Measurements from ENCODE around the gene POU2AF1.
A peak's percentile ranks its signal among the peaks of the same experiment; 100 is the strongest.

POU2AF1 gene

GRCh38 chr11:111352935-111353710 lies 26.0 kb downstream of the POU2AF1 start:
- Histone ChIP-seq H3K27ac (ENCODE audit: low read depth, low read length) (no peak overlapping the region), H3K27me3 (ENCODE audit: control insufficient read depth, insufficient read depth, low read length) (no peaks in the 10 kb centered on the region), H3K4me1 (ENCODE audit: control insufficient read depth, insufficient read depth, low read length) (no peaks in the 10 kb centered on the region), H3K4me3 (ENCODE audit: low read length) (no peak overlapping the region), H3K36me3 (ENCODE audit: control insufficient read depth, insufficient read depth, low read length) (no peaks in the 10 kb centered on the region), H3K9ac (ENCODE audit: low read length) (no peak overlapping the region)

- Histone ChIP-seq H3K27me3 (ENCODE audit: control insufficient read depth, insufficient read depth, low read length) (no peaks in the 10 kb centered on the region), H3K4me3 (ENCODE audit: low read length) (no peak overlapping the region), H3K4me1 (ENCODE audit: control insufficient read depth, insufficient read depth, low read length) (no peaks in the 10 kb centered on the region), H3K27ac (ENCODE audit: low read depth, low read length) (no peak overlapping the region), H3K9ac (ENCODE audit: low read length) (no peak overlapping the region), H3K36me3 (ENCODE audit: control insufficient read depth, insufficient read depth, low read length) (no peaks in the 10 kb centered on the region)
These were observed 26.8 kb downstream of the POU2AF1 start for GRCh38 chr11:111352231-111352746.

- no peaks in the 10 kb centered on the region for H3K36me3 ChIP-seq (ENCODE audit: control insufficient read depth, insufficient read depth, low read length)
- no peak overlapping the region for H3K9ac ChIP-seq (ENCODE audit: low read length)
- H3K27me3 ChIP-seq (ENCODE audit: control insufficient read depth, insufficient read depth, low read length) = no peaks in the 10 kb centered on the region
- H3K27ac ChIP-seq (ENCODE audit: low read depth, low read length) = no peak overlapping the region
- H3K4me3 ChIP-seq (ENCODE audit: low read length) = no peak overlapping the region
- H3K4me1 ChIP-seq (ENCODE audit: control insufficient read depth, insufficient read depth, low read length) = no peaks in the 10 kb centered on the region
These were observed 27.6 kb downstream of the POU2AF1 start for GRCh38 chr11:111351374-111352055.

- H3K4me1 ChIP-seq (ENCODE audit: control insufficient read depth, insufficient read depth, low read length) = no peaks in the 10 kb centered on the region
- H3K27me3 ChIP-seq (ENCODE audit: control insufficient read depth, insufficient read depth, low read length) = no peaks in the 10 kb centered on the region
- H3K27ac ChIP-seq (ENCODE audit: low read depth, low read length) = no peak overlapping the region
- no peak overlapping the region for H3K9ac ChIP-seq (ENCODE audit: low read length)
- no peak overlapping the region for H3K4me3 ChIP-seq (ENCODE audit: low read length)
- H3K36me3 ChIP-seq (ENCODE audit: control insufficient read depth, insufficient read depth, low read length) = no peaks in the 10 kb centered on the region
These were observed 28.3 kb downstream of the POU2AF1 start for GRCh38 chr11:111350811-111351210.

- Histone ChIP-seq H3K36me3 (ENCODE audit: control insufficient read depth, insufficient read depth, low read length) (no peaks in the 10 kb centered on the region), H3K9ac (ENCODE audit: low read length) (no peak overlapping the region), H3K27me3 (ENCODE audit: control insufficient read depth, insufficient read depth, low read length) (no peaks in the 10 kb centered on the region), H3K4me3 (ENCODE audit: low read length) (no peak overlapping the region), H3K27ac (ENCODE audit: low read depth, low read length) (no peak overlapping the region), H3K4me1 (ENCODE audit: control insufficient read depth, insufficient read depth, low read length) (no peaks in the 10 kb centered on the region)
These were observed 29.8 kb downstream of the POU2AF1 start for GRCh38 chr11:111349191-111349695.

GRCh38 chr11:111348147-111348546 lies 30.9 kb downstream of the POU2AF1 start:
- Histone ChIP-seq H3K9ac (ENCODE audit: low read length) (no peak overlapping the region), H3K4me3 (ENCODE audit: low read length) (no peak overlapping the region), H3K27me3 (ENCODE audit: control insufficient read depth, insufficient read depth, low read length) (no peaks in the 10 kb centered on the region), H3K4me1 (ENCODE audit: control insufficient read depth, insufficient read depth, low read length) (no peaks in the 10 kb centered on the region), H3K27ac (ENCODE audit: low read depth, low read length) (no peak overlapping the region), H3K36me3 (ENCODE audit: control insufficient read depth, insufficient read depth, low read length) (no peaks in the 10 kb centered on the region)

GRCh38 chr11:111347723-111348115 lies 31.4 kb downstream of the POU2AF1 start:
- no peak overlapping the region for H3K9ac ChIP-seq (ENCODE audit: low read length)
- H3K36me3 ChIP-seq (ENCODE audit: control insufficient read depth, insufficient read depth, low read length) = no peaks in the 10 kb centered on the region
- H3K4me3 ChIP-seq (ENCODE audit: low read length) = no peak overlapping the region
- H3K4me1 ChIP-seq (ENCODE audit: control insufficient read depth, insufficient read depth, low read length) = no peaks in the 10 kb centered on the region
- H3K27ac ChIP-seq (ENCODE audit: low read depth, low read length) = no peak overlapping the region
- H3K27me3 ChIP-seq (ENCODE audit: control insufficient read depth, insufficient read depth, low read length) = no peaks in the 10 kb centered on the region

GRCh38 chr11:111347002-111347722 lies 31.9 kb downstream of the POU2AF1 start:
- Histone ChIP-seq H3K4me1 (ENCODE audit: control insufficient read depth, insufficient read depth, low read length) (no peaks in the 10 kb centered on the region), H3K9ac (ENCODE audit: low read length) (no peak overlapping the region), H3K36me3 (ENCODE audit: control insufficient read depth, insufficient read depth, low read length) (no peaks in the 10 kb centered on the region), H3K27ac (ENCODE audit: low read depth, low read length) (no peak overlapping the region), H3K4me3 (ENCODE audit: low read length) (no peak overlapping the region), H3K27me3 (ENCODE audit: control insufficient read depth, insufficient read depth, low read length) (no peaks in the 10 kb centered on the region)

GRCh38 chr11:111344032-111344431 lies 35.0 kb downstream of the POU2AF1 start:
- H3K4me3 ChIP-seq (ENCODE audit: low read length) = no peak overlapping the region
- H3K9ac ChIP-seq (ENCODE audit: low read length) = no peak overlapping the region
- H3K27ac ChIP-seq (ENCODE audit: low read depth, low read length) = peak overlapping the region; percentile 20
- no peaks in the 10 kb centered on the region for H3K36me3 ChIP-seq (ENCODE audit: control insufficient read depth, insufficient read depth, low read length)
- H3K27me3 ChIP-seq (ENCODE audit: control insufficient read depth, insufficient read depth, low read length) = no peaks in the 10 kb centered on the region
- no peaks in the 10 kb centered on the region for H3K4me1 ChIP-seq (ENCODE audit: control insufficient read depth, insufficient read depth, low read length)

- no peaks in the 10 kb centered on the region for H3K4me1 ChIP-seq (ENCODE audit: control insufficient read depth, insufficient read depth, low read length)
- H3K9ac ChIP-seq (ENCODE audit: low read length) = no peak overlapping the region
- no peaks in the 10 kb centered on the region for H3K27me3 ChIP-seq (ENCODE audit: control insufficient read depth, insufficient read depth, low read length)
- no peak overlapping the region for H3K4me3 ChIP-seq (ENCODE audit: low read length)
- no peaks in the 10 kb centered on the region for H3K36me3 ChIP-seq (ENCODE audit: control insufficient read depth, insufficient read depth, low read length)
- H3K27ac ChIP-seq (ENCODE audit: low read depth, low read length) = no peak overlapping the region
These were observed 36.7 kb downstream of the POU2AF1 start for GRCh38 chr11:111342329-111342728.

GRCh38 chr11:111339758-111340388 lies 39.2 kb downstream of the POU2AF1 start:
- no peak overlapping the region for H3K9ac ChIP-seq (ENCODE audit: low read length)
- no peaks in the 10 kb centered on the region for H3K4me1 ChIP-seq (ENCODE audit: control insufficient read depth, insufficient read depth, low read length)
- H3K4me3 ChIP-seq (ENCODE audit: low read length) = no peak overlapping the region
- no peaks in the 10 kb centered on the region for H3K36me3 ChIP-seq (ENCODE audit: control insufficient read depth, insufficient read depth, low read length)
- no peaks in the 10 kb centered on the region for H3K27me3 ChIP-seq (ENCODE audit: control insufficient read depth, insufficient read depth, low read length)
- no peak overlapping the region for H3K27ac ChIP-seq (ENCODE audit: low read depth, low read length)
